ENCODE measurements around the gene VAT1. TPM values are rescaled to one million over a fixed set of nuclear protein-coding genes. Genes with fewer than 3 reads are reported as not detected.

The VAT1 gene
- total RNA-seq, 1 donor from 2014 or later: 167 TPM

DNA sequence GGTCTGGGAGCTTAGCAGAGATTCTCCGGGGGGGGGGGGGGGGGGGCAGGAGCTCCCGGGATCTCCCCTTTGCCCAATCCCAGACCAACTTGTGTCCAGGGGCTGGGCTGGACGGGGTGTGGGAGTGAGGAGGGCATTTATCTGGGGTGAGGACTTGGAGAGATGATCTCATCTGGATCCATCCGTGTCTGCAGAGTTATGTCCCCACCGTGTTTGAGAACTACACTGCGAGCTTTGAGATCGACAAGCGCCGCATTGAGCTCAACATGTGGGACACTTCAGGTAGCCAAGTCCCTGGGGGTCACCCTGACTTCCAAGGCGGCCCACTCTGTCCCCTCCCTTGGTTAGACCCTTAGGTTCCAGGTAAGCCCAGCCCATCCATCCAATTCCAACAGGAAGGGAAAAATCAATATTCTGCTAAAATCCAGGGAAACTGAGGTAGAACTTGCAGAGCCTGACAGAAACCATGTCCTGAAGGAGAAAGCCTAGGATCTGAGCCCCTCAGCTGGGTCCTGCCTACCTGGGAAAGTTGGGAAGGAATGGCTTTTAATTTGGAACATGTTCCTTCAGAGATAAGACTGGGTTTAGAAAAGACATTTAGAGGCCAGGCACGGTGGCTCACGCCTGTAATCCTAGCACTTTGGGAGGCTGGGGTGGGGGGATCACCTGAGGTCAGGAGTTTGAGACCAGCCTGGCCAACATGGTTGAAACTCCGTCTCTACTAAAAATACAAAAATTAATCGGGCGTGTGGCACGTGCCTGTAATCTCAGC is 3.8 kb upstream of the VAT1 start:
- Mint-ChIP-seq H3K36me3 (no peaks in the 10 kb centered on the region), H3K27me3 (peaks cover 4% of the 10 kb centered on the region), H3K4me3 (peak overlapping the region; percentile 91), H3K4me1 (ENCODE audit: unreplicated experiment) (peaks cover 12% of the 10 kb centered on the region), H3K27ac (peak overlapping the region; percentile 70), H3K9me3 (no peaks in the 10 kb centered on the region)
- no peak for DNase-seq (ENCODE audit: extremely low spot score, unreplicated experiment)
- TF ChIP-seq, protein P1, sequence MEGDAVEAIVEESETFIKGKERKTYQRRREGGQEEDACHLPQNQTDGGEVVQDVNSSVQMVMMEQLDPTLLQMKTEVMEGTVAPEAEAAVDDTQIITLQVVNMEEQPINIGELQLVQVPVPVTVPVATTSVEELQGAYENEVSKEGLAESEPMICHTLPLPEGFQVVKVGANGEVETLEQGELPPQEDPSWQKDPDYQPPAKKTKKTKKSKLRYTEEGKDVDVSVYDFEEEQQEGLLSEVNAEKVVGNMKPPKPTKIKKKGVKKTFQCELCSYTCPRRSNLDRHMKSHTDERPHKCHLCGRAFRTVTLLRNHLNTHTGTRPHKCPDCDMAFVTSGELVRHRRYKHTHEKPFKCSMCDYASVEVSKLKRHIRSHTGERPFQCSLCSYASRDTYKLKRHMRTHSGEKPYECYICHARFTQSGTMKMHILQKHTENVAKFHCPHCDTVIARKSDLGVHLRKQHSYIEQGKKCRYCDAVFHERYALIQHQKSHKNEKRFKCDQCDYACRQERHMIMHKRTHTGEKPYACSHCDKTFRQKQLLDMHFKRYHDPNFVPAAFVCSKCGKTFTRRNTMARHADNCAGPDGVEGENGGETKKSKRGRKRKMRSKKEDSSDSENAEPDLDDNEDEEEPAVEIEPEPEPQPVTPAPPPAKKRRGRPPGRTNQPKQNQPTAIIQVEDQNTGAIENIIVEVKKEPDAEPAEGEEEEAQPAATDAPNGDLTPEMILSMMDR (conservative IDR thresholded peaks at IDR 0.05): no peak

DNA sequence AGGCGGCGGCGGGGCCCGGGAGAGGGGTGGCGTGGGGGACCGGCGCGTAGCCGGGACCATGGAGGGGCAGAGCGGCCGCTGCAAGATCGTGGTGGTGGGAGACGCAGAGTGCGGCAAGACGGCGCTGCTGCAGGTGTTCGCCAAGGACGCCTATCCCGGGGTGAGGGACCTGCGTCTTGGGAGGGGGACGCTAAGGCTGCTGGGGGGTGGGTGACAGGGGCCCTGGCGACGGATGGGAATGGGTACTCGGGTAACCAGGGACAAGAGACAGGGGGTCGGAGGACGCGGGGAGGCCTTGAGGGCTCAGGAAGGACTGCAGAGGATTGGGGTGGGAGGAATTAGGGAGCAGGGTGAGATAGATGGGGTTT is 3.1 kb upstream of the VAT1 start:
- no peaks in the 10 kb centered on the region for H3K9me3 Mint-ChIP-seq

DNA sequence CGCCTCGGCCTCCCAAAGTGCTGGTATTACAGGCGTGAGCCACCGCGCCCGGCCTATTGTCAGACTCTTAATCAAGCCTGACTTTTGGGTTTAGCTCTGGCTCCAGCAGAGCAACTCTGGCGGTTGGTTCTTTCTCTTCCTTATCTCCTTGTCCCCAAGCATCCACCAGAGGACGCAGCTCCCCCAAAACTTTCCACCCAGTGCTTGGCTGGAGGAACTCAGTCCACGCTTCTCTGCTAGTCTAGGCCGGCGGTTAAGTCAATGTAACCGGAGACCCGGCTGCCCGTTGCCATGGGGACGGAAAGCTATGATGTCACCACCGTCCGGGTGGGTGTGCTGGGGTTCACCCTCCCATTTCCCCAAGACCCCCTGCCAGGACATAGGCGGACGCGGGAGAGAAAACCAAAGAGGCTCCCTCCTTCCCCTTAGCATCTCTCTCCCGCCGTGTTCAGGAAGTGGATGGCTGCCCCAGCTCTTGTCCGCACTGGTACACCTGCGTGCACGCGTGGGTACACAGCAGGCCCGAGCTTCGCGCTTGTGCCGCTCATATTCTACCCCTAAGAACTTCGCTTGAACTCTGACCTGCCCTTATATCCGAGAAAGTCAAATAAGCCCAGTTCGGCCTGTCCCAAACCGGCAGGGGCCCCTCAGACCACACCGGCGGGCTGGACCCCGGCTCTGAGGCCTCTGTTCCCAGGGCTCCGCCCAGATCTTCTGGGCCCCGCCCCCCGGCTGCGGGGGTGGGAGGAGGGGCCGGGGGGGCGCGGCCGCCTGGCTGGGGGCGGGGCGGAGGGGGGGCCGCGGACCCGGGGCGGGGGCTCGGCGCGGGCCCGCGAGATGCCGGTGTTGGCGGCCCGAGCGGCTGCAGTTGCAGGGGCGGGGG is 2.5 kb upstream of the VAT1 start, which contains the start of gene RND2:
Gene RND2 (plus strand): TSS at position 825 of the 883 bp plus-strand sequence. CDS start 117 bp downstream, outside the sequence.
- H3K4me3 Mint-ChIP-seq: peak within 1 kb of the TSS; percentile 93
- peak within 1 kb of the TSS; percentile 92 for H3K27ac Mint-ChIP-seq
- peaks cover 19% of the 10 kb centered on the region for H3K4me1 Mint-ChIP-seq (ENCODE audit: unreplicated experiment)
- DNase-seq (ENCODE audit: extremely low spot score, unreplicated experiment): peak; percentile 89
- TF ChIP-seq, protein P1 (conservative IDR thresholded peaks at IDR 0.05): peak; percentile 82
- H3K36me3 Mint-ChIP-seq: no peaks in the 10 kb centered on the region
- H3K27me3 Mint-ChIP-seq: peaks cover 4% of the 10 kb centered on the region
- no peaks in the 10 kb centered on the region for H3K9me3 Mint-ChIP-seq

More for the DNA sequence above, 3.1 kb upstream of the VAT1 start:
- TF ChIP-seq, protein P1 (conservative IDR thresholded peaks at IDR 0.05): no peak
- Mint-ChIP-seq H3K36me3 (no peaks in the 10 kb centered on the region), H3K4me1 (ENCODE audit: unreplicated experiment) (peaks cover 13% of the 10 kb centered on the region), H3K27ac (peak overlapping the region; percentile 70), H3K27me3 (peaks cover 4% of the 10 kb centered on the region), H3K4me3 (peak overlapping the region; percentile 91)
- DNase-seq (ENCODE audit: extremely low spot score, unreplicated experiment): no peak

DNA sequence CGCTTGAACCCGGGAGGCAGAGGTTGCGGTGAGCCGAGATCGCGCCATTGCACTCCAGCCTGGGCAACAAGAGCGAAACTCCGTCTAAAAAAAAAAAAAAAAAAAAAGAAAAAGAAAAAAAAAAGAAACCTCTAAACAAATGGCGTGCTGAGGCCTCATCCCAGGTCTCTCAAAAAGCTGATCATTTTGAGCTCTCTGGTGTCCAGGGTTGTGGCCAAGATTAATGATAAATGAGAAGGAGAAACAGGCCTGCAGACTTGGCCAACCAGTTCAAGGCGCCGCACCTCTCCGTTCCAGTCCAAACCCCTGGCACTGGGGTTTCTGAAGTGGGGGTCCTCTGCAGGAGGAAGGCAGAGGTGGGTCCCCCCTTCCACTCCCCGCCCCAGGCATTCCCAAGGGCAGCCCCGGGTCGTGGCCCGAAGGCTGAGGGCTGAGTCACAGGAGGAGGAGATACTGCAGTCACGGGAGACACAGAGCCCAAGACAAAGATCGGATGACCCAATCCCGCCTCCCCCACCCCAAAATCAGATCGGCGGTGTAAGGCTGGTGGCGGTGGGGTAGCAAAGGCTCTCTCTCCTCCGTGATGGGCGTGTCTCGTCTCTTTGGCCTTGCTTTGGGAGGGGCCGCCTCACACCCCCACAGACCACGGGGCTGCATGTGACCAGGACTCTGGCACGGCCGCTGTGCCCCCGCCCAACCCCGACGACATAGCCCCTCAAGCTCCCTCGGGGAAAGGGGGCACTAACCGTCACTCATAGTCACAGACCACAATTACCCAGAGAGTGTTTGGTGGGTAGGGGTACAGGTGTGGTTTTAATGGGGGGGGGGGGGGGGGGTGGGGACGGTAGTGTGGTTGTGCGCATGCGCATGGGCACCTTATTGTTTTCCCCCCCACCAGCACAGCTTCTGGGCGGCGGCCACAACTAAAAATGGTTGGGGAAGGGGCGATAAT is 1.1 kb downstream of the VAT1 start:
- Mint-ChIP-seq H3K4me3 (peak overlapping the region; percentile 93), H3K27ac (peak overlapping the region; percentile 98), H3K27me3 (peaks cover 4% of the 10 kb centered on the region), H3K36me3 (peaks cover 4% of the 10 kb centered on the region), H3K4me1 (ENCODE audit: unreplicated experiment) (peaks cover 35% of the 10 kb centered on the region), H3K9me3 (no peaks in the 10 kb centered on the region)
- TF ChIP-seq, protein P1 (conservative IDR thresholded peaks at IDR 0.05): no peak
- DNase-seq (ENCODE audit: extremely low spot score, unreplicated experiment): no peak
